ENCODE results near the gene CELF2. TPM values are rescaled to one million over a fixed set of nuclear protein-coding genes. Genes with fewer than 3 reads are reported as not detected.
A peak's percentile ranks its signal among the peaks of the same experiment; 100 is the strongest.

CELF2 gene
- polyA plus RNA-seq, 1 donor from 2014 or later, result 142 TPM

DNA sequence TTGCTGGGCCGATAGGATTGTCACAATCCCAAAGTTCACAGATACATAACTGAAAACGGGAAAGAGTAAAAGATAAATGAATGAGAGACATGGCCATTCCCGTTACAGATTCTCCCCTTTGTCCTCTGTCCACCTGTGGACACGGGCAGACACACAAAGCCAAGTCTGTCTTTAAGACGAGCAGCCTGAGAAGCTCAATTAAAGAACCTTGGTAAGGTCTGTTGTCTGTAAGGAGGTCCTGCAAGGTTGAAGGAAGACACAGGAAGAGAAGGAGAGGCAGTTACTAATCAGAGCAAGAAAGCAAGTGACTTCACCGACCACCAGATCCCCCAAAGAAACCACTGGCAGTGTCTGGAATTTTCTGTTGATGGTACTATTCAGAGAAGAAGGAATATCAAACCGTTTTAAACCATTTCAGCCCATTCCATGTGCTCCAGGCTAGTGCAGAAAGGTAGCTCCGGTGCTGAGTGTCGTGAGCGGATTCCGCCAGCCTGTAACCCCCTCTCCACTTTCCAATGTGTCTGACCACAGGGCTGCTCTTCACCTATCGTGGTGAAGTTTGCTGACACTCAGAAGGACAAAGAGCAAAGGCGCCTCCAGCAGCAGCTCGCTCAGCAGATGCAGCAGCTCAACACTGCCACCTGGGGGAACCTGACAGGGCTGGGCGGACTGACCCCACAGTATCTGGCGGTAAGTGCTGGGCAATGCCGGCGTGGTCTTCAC is 252.6 kb downstream of the CELF2 start:
- H3K4me1 Mint-ChIP-seq, result peaks cover 44 to 59% (median 56%) of the 10 kb centered on the region in 3 donors
- peak overlapping the region; percentile 85 to 89 (median 89) for H3K27ac Mint-ChIP-seq
- H3K27me3 Mint-ChIP-seq, result no peaks in the 10 kb centered on the region
- H3K4me3 Mint-ChIP-seq, result peak overlapping the region in 2 of 4 donors; percentile 38 to 51
- peaks cover 2% of the 10 kb centered on the region for H3K36me3 Mint-ChIP-seq
- H3K9me3 Mint-ChIP-seq, result no peaks in the 10 kb centered on the region

DNA sequence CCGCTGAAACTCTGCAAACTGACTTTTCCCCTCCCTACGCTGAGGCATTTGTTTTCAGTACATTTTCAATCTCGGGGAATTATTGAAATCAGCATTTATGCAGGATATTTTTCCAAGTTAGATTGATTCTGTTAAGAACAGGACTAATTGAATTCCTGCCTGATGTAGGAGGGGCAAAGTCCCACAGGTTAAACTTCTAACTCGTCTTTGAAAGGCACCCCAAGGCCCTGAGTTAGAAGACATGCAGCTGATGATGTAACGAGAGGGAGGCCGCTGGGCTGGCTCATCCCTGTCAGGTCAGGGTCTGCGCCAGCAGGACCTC is 253.1 kb downstream of the CELF2 start:
- Mint-ChIP-seq H3K9me3 (no peaks in the 10 kb centered on the region), H3K27ac (peak overlapping the region; percentile 80 to 89 (median 89)), H3K4me1 (peaks cover 40 to 55% (median 51%) of the 10 kb centered on the region in 3 donors)

DNA sequence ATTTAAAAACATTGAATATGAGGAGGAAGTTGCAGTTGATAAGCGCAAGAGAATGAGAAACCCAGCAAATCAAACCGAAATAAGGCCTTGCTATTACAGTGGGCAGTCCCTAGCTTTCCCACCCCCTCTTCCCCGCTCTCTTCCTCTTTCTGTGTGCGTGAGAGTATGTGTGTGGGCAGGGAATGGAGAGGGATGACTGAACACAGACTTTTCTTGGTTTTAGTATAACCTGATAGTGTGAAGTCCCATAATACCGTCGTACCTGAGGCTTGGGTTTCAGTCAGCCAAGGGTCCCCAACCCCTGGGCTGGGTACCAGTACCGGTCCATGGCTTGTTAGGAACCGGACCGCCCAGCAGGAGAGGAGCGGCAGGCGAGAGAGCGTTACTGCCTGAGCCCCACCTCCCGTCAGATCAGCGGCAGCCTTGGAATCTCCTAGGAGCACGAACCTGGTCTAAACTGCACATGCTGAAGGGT is 255.3 kb downstream of the CELF2 start:
- H3K4me1 Mint-ChIP-seq, result peaks cover 23 to 42% (median 36%) of the 10 kb centered on the region in 3 donors
- peak overlapping the region in 1 of 4 donors; percentile 81 for H3K4me3 Mint-ChIP-seq
- H3K27ac Mint-ChIP-seq, result peak overlapping the region; percentile 28 to 87 (median 86)
- H3K27me3 Mint-ChIP-seq, result no peaks in the 10 kb centered on the region
- no peaks in the 10 kb centered on the region for H3K9me3 Mint-ChIP-seq
- peaks cover 4% of the 10 kb centered on the region for H3K36me3 Mint-ChIP-seq

More for the DNA sequence above, 253.1 kb downstream of the CELF2 start:
- peaks cover 2% of the 10 kb centered on the region for H3K36me3 Mint-ChIP-seq
- H3K27me3 Mint-ChIP-seq, result no peaks in the 10 kb centered on the region
- peak overlapping the region in 1 of 4 donors; percentile 21 for H3K4me3 Mint-ChIP-seq

DNA sequence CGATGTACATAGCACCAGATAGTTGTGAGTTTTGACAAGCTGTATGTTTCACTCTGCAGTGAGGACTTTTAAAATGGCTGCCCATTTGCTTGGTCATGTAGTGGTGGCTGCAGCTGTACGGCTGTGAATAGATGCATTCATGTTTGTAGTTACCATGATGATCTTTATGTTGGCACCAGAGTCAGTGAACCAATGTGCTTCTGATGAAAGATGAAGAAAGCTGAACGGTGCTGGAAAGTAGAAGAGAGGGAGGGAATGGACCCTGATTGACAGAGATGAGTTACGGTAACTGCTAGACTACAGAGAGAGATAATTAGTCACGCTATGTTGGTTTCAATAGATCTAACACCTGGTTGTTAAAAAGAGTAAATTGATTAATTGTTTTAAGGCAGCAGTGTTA is 256.8 kb downstream of the CELF2 start:
- no peaks in the 10 kb centered on the region for H3K9me3 Mint-ChIP-seq
- no peaks in the 10 kb centered on the region for H3K27me3 Mint-ChIP-seq
- peaks cover 4% of the 10 kb centered on the region for H3K36me3 Mint-ChIP-seq
- H3K27ac Mint-ChIP-seq, result peak overlapping the region; percentile 86 to 87 (median 87)
- peak overlapping the region in 1 of 4 donors; percentile 63 for H3K4me3 Mint-ChIP-seq
- peaks cover 20 to 34% (median 27%) of the 10 kb centered on the region in 3 donors for H3K4me1 Mint-ChIP-seq

DNA sequence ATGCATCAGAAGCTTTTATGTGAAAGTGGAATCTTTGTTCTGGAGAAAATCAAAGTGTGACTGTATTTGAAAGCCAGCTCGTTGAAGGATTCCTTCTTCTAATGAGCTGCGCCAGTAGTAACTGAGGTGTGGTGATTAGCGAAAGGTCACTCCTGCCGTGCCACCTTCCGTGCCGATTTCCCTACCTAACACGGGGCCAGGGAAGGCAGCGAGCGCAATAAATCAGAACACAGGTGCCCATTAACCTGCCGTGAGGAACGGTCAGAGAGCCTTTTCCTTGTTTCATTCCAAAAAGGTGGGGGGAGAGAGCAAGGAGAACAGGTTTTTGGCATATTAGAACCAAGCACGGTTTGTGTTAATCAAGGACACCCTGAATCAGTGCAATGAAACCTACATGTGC is 258.0 kb downstream of the CELF2 start:
- Mint-ChIP-seq H3K27ac (peak overlapping the region in 2 of 3 donors; percentile 23 to 56), H3K4me1 (peaks cover 11 to 22% (median 15%) of the 10 kb centered on the region in 3 donors), H3K9me3 (no peaks in the 10 kb centered on the region), H3K27me3 (no peaks in the 10 kb centered on the region), H3K4me3 (peak overlapping the region in 1 of 4 donors; percentile 38), H3K36me3 (peaks cover 6% of the 10 kb centered on the region)

DNA sequence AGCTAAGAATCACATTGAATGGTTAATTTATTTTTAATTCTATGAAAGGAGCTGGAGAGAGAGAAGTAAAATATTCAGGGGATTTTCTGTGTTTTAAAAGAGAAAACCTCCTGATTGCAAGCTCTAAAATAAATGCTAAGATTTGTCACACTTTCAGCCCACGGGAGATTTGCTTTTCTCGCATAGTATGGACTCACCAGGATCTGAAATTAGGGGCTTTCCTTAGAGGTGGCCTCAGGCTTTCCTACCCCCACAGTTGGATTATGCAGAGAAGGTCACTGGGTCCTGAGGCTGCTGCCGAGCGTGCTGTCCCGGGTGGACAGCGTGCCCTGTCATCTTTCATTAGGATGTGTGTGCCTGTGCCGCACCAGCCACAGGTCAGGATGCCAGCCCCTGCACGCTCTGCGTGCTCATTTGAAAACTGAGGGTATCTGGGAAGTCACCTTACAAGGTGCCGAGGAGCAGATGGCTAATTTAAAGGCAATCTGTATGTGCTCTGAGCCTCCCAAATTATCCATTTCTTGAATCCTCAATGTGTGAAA is 258.8 kb downstream of the CELF2 start:
- Mint-ChIP-seq H3K4me1 (peaks cover 7 to 17% (median 11%) of the 10 kb centered on the region in 3 donors), H3K27me3 (no peaks in the 10 kb centered on the region), H3K4me3 (no peak overlapping the region), H3K27ac (peak overlapping the region in 2 of 3 donors; percentile 16 to 56), H3K9me3 (no peaks in the 10 kb centered on the region), H3K36me3 (peaks cover 8% of the 10 kb centered on the region)

DNA sequence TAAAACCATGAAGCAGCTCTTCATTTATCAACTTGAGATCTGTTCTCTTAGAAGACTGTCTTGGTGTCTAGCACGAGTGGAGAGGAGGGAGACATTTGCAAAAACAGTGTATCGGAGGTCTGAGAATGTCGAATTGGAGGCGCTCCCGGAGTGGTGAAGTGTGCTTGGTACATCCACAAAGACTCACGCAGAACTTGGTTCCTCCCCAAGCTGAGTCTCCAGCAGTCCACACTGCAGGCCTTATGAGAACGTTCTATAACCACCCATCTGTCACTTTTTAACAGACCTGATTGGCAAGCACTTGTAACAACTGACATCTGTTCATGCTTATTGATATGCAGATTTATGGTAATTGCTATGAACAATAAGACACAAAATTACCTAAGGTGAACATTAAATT is 261.6 kb downstream of the CELF2 start:
- no peaks in the 10 kb centered on the region for H3K27me3 Mint-ChIP-seq
- peaks cover 8% of the 10 kb centered on the region for H3K36me3 Mint-ChIP-seq
- H3K4me3 Mint-ChIP-seq, result peak overlapping the region in 1 of 4 donors; percentile 18
- no peaks in the 10 kb centered on the region for H3K9me3 Mint-ChIP-seq
- H3K27ac Mint-ChIP-seq, result no peak overlapping the region
- peaks cover 1 to 10% (median 3%) of the 10 kb centered on the region in 3 donors for H3K4me1 Mint-ChIP-seq

DNA sequence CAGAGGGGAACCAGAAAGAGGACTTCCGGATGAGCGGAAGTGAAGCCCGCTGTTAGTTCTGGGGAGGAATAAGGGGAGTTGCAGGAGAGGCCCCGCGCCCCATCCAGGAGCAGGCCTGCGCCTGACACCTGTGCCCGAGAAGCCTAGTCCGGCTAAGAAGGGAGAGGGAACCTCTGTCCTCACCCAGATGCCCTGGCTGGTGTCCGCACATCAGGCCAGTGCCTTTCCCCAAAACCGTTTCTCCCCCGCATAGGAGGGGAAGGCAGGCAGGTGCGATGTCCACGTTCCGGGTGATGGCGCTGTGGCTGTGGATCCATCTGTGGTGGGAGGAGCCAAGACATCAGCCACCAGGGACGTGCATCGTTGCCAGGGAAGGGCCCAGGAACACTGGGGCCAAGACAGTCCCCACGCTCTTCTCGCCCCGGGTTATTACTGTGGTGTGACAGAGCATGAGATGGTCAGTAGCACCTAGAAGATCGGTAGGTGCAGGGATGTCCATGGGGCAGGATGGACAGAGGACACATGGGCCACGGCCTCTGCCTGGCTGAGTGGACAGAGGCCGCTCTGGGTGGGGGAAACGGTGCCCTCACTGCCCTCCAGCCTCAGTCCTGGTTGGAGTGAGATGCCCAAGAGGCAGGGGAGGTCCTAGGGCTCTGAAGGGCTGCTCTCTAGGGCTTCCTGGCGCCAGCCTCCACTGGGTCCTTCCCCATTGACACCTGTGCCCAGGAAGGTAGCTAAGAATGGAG is 262.7 kb downstream of the CELF2 start:
- H3K36me3 Mint-ChIP-seq, result peaks cover 6% of the 10 kb centered on the region
- peak overlapping the region in 1 of 3 donors; percentile 31 for H3K27ac Mint-ChIP-seq
- H3K4me3 Mint-ChIP-seq, result no peak overlapping the region
- H3K27me3 Mint-ChIP-seq, result no peaks in the 10 kb centered on the region
- H3K9me3 Mint-ChIP-seq, result no peaks in the 10 kb centered on the region
- H3K4me1 Mint-ChIP-seq, result peaks cover 1 to 5% (median 2%) of the 10 kb centered on the region in 3 donors

DNA sequence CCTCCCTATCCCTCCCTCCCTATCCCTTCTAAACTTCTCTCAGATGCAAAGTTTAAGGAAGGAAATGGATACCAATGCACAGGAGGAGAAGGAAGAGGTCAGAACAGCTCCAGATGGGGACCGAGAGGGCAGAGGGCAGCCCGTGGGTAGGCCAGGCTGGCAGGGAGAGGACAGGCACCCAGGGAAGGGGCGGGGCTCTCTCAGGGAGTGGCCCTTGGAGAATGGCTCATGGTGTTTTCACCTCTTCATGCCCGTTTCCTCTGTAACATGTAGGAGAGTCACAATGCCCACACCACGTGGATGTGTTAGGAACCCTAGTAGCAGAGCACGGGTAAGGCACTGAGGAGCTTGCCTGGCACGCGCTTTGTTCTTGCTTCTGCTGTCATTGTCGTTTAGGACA is 264.5 kb downstream of the CELF2 start:
- Mint-ChIP-seq H3K4me1 (peaks cover 1 to 8% (median 4%) of the 10 kb centered on the region in 3 donors), H3K36me3 (peaks cover 7% of the 10 kb centered on the region), H3K27me3 (no peaks in the 10 kb centered on the region), H3K9me3 (no peaks in the 10 kb centered on the region), H3K4me3 (no peak overlapping the region), H3K27ac (peak overlapping the region in 1 of 3 donors; percentile 53)

DNA sequence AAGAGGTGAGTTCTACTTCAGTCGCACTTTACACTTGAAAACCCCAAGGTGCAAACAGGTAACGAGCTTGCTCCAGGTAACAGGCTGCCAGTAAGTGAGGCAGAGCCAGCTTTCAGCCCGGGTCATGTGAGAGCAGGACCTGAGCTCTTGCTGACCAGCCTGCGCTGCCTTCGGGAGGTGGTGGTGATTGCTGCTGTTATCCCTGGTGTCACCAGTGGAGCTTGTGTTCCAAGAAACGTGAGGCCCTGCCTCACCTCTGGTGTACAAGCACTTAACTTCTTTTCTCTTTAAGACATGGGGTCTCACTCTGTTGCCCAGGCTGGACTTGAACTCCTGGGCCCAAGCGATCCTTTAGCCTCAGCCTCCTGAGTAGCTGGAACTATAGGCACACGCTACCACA is 265.0 kb downstream of the CELF2 start:
- Mint-ChIP-seq H3K4me3 (peak overlapping the region in 1 of 4 donors; percentile 22), H3K9me3 (no peaks in the 10 kb centered on the region), H3K27ac (peak overlapping the region in 1 of 3 donors; percentile 53), H3K27me3 (no peaks in the 10 kb centered on the region), H3K4me1 (peaks cover 0 to 8% (median 1%) of the 10 kb centered on the region in 3 donors), H3K36me3 (peaks cover 6% of the 10 kb centered on the region)

DNA sequence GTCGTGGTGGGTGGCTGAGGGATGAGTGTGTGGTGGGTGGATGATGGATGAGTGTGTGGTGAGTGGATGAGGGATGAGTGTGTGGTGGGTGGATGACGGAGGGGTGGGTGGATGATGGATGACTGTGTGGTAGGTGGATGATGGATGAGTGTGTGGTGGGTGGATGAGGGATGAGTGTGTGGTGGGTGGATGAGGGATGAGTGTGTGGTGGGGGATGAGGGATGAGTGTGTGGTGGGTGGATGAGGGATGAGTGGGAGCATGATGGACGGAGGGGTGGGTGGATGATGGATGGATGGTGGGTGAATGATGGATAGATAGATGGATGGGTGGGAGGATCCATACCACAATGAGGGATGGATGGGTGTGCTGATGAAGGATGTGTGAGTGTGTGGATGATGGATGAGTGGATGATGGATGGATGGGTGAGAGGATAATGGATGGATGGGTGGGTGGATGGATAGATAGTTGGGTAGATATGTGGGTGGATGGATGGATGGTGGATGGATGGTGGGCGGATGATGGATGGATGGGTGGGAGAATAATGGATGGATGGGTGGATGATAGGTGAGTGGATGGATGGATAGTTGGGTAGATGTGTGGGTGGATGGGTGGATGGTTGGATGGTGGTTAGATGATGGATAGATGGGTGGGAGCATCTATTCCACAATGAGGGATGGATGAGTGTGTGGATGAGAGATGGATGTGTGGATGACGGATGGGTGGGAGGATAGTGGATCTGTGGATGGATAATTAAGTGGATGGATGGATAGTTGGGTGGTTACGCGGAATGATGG is 266.8 kb downstream of the CELF2 start:
- Mint-ChIP-seq H3K4me3 (no peak overlapping the region), H3K27ac (no peak overlapping the region), H3K4me1 (peaks cover 0 to 8% (median 2%) of the 10 kb centered on the region in 3 donors), H3K36me3 (peaks cover 9% of the 10 kb centered on the region), H3K27me3 (no peaks in the 10 kb centered on the region), H3K9me3 (no peaks in the 10 kb centered on the region)

DNA sequence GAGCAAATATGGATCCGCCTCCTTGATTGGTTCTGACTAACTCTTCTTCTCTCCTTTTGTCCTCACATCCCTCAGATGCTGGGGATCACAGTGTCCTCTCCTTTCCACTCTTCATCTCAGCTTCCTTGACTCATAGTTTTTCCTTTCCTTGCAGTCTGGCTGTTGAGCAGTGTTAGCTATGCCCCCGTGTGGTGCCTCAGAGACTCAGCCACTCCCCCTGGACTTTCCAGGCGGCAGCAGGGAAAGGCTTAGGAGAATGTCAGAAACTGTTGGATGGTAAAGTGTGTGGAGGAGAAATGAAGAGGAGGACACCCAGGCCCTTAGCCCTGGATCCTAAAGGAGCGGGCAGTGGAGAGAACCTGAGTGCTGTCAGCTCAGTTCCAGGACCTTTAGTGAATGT is 267.5 kb downstream of the CELF2 start:
- Mint-ChIP-seq H3K9me3 (no peaks in the 10 kb centered on the region), H3K36me3 (peaks cover 7% of the 10 kb centered on the region), H3K27ac (no peak overlapping the region), H3K4me3 (no peak overlapping the region), H3K4me1 (peaks cover 0 to 8% (median 2%) of the 10 kb centered on the region in 3 donors), H3K27me3 (no peaks in the 10 kb centered on the region)

DNA sequence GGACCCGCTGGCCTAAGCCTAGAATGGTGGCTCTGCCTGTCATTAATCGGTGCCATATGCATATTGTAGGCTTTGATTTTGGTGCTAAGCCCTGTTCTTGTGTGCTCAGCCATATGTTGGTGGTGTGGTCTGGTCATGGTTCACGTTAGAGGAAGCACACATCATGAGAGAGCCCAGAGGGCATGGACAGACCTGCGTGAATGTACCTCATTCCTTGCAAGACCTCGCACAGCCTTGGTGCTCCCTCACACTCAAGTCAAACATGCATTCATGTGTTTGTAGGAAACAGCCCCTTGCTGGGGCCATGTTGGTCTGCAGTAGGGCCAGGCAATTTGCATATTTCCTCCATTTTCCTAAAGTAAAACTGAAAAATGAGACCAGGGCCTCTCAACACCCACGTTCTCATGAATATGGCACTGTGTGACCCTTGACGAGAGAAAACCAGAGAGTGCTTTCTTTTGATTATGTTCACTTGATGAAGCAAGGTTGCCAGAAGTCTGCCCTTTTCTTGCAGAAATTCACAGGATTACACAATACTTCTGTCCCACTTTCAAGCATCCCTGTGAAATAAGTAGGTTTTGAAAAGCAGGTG is 268.7 kb downstream of the CELF2 start:
- peaks cover 5% of the 10 kb centered on the region for H3K36me3 Mint-ChIP-seq
- H3K9me3 Mint-ChIP-seq, result no peaks in the 10 kb centered on the region
- peak overlapping the region in 2 of 3 donors; percentile 86 for H3K27ac Mint-ChIP-seq
- H3K4me1 Mint-ChIP-seq, result peaks cover 0 to 8% (median 1%) of the 10 kb centered on the region in 3 donors
- H3K4me3 Mint-ChIP-seq, result peak overlapping the region in 1 of 4 donors; percentile 33
- H3K27me3 Mint-ChIP-seq, result no peaks in the 10 kb centered on the region

DNA sequence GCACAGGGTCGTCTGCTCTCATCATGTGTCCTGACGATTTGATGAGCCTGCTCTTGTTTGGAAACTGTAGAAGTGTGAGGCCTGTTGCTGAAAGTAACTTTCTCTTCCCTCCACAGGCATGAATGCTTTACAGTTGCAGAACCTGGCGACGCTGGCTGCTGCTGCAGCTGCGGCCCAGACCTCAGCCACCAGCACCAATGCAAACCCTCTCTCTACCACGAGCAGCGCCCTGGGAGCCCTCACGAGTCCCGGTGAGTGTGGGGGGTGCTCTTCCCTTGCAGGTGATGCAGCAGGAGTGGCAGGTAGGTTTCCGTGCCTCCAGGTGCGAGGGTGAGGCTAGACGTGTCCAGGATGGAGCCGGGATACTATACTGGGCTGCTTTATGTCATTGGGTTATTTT is 270.6 kb downstream of the CELF2 start:
- H3K27ac Mint-ChIP-seq, result peak overlapping the region in 2 of 3 donors; percentile 68 to 77
- H3K27me3 Mint-ChIP-seq, result no peaks in the 10 kb centered on the region
- H3K9me3 Mint-ChIP-seq, result no peaks in the 10 kb centered on the region
- H3K4me1 Mint-ChIP-seq, result peaks cover 1 to 8% (median 6%) of the 10 kb centered on the region in 3 donors
- H3K4me3 Mint-ChIP-seq, result no peak overlapping the region
- peaks cover 9% of the 10 kb centered on the region for H3K36me3 Mint-ChIP-seq

Data from IgD-negative memory B cell (primary cell).